ENCODE data around the gene DENND4C.
A peak's percentile ranks its signal among the peaks of the same experiment; 100 is the strongest.
"Not testable (repeated sequence)": the region's sequence is repeated elsewhere in the genome, so short reads cannot be mapped to it uniquely, and the experiment has no call there.

The DENND4C gene

GRCh38 chr9:19379697-19380046 is 149.2 kb downstream of the DENND4C start:
- no peaks in the 10 kb centered on the region for H3K79me2 ChIP-seq
- H3K4me3 ChIP-seq (ENCODE audit: low read depth, low read length) = peak overlapping the region; percentile 81
- peak overlapping the region; percentile 95 for H2AFZ ChIP-seq
- no peak for TF ChIP-seq CTCF (IDR thresholded peaks at IDR 0.05)
- peak overlapping the region; percentile 72 for H3K4me2 ChIP-seq (ENCODE audit: low read length)
- H3K9ac ChIP-seq = peak overlapping the region; percentile 59
- no peaks in the 10 kb centered on the region for H3K9me3 ChIP-seq (ENCODE audit: control insufficient read depth, low read length)
- H3K4me1 ChIP-seq = no peaks in the 10 kb centered on the region
- peak overlapping the region; percentile 79 for H3K27ac ChIP-seq
- no peaks in the 10 kb centered on the region for H3K36me3 ChIP-seq (ENCODE audit: control insufficient read depth, insufficient read depth, low read length)
- H3K27me3 ChIP-seq (ENCODE audit: control insufficient read depth, insufficient read depth, low read length) = no peaks in the 10 kb centered on the region

- no peak for TF ChIP-seq CTCF (IDR thresholded peaks at IDR 0.05)
- Histone ChIP-seq H3K4me1 (no peaks in the 10 kb centered on the region), H3K4me2 (ENCODE audit: low read length) (peak overlapping the region; percentile 69), H3K9me3 (ENCODE audit: control insufficient read depth, low read length) (no peaks in the 10 kb centered on the region), H3K9ac (peak overlapping the region; percentile 8), H3K4me3 (ENCODE audit: low read depth, low read length) (peak overlapping the region; percentile 81), H3K36me3 (ENCODE audit: control insufficient read depth, insufficient read depth, low read length) (no peaks in the 10 kb centered on the region), H2AFZ (peak overlapping the region; percentile 95), H3K27ac (peak overlapping the region; percentile 79), H3K27me3 (ENCODE audit: control insufficient read depth, insufficient read depth, low read length) (no peaks in the 10 kb centered on the region), H3K79me2 (no peaks in the 10 kb centered on the region)
These were observed 150.3 kb downstream of the DENND4C start for GRCh38 chr9:19380826-19381075.

- Histone ChIP-seq H3K27ac (no peak overlapping the region), H3K9ac (no peak overlapping the region), H3K4me1 (no peaks in the 10 kb centered on the region), H3K4me2 (ENCODE audit: low read length) (no peak overlapping the region), H3K79me2 (no peaks in the 10 kb centered on the region), H3K27me3 (ENCODE audit: control insufficient read depth, insufficient read depth, low read length) (no peaks in the 10 kb centered on the region), H3K9me3 (ENCODE audit: control insufficient read depth, low read length) (no peaks in the 10 kb centered on the region), H2AFZ (no peak overlapping the region), H3K36me3 (ENCODE audit: control insufficient read depth, insufficient read depth, low read length) (no peaks in the 10 kb centered on the region), H3K4me3 (ENCODE audit: low read depth, low read length) (no peak overlapping the region)
- no peak for TF ChIP-seq CTCF (IDR thresholded peaks at IDR 0.05)
These were observed 151.2 kb downstream of the DENND4C start for GRCh38 chr9:19381656-19382055.

GRCh38 chr9:19385212-19385611 is 154.7 kb downstream of the DENND4C start:
- not testable (repeated sequence) for H2AFZ ChIP-seq; H3K4me1 ChIP-seq; H3K36me3 ChIP-seq (ENCODE audit: control insufficient read depth, insufficient read depth, low read length); H3K4me2 ChIP-seq (ENCODE audit: low read length); H3K79me2 ChIP-seq; H3K9ac ChIP-seq; H3K9me3 ChIP-seq (ENCODE audit: control insufficient read depth, low read length); H3K27ac ChIP-seq; H3K27me3 ChIP-seq (ENCODE audit: control insufficient read depth, insufficient read depth, low read length); H3K4me3 ChIP-seq (ENCODE audit: low read depth, low read length)

GRCh38 chr9:19385786-19386501 is 155.5 kb downstream of the DENND4C start:
- Histone ChIP-seq H3K4me2 (ENCODE audit: low read length) (no peak overlapping the region), H3K4me1 (no peaks in the 10 kb centered on the region), H3K9me3 (ENCODE audit: control insufficient read depth, low read length) (no peaks in the 10 kb centered on the region), H3K27ac (no peak overlapping the region), H2AFZ (no peak overlapping the region), H3K27me3 (ENCODE audit: control insufficient read depth, insufficient read depth, low read length) (no peaks in the 10 kb centered on the region), H3K9ac (no peak overlapping the region), H3K79me2 (no peaks in the 10 kb centered on the region), H3K36me3 (ENCODE audit: control insufficient read depth, insufficient read depth, low read length) (no peaks in the 10 kb centered on the region), H3K4me3 (ENCODE audit: low read depth, low read length) (no peak overlapping the region)
- TF ChIP-seq CTCF (IDR thresholded peaks at IDR 0.05) = no peak
